Fibroblast of pulmonary artery (primary cell): Measurements from ENCODE around the gene ZDHHC3.
A peak's percentile ranks its signal among the peaks of the same experiment; 100 is the strongest.

Source experiments
- DNase-seq: peaks from one replicate; pipeline ENCODE4 v3.0.0-alpha.2; 2010; ENCODE audit warnings: low read depth
- H3K4me3 ChIP-seq: replicated peaks from 2 replicates; pipeline ENCODE4 v1.5.1; 2011; ENCODE audit warnings: low read depth, mild to moderate bottlenecking, control low read depth, low read length, moderate library complexity
- CTCF ChIP-seq: IDR thresholded peaks from 2 replicates; pipeline ENCODE4 v1.5.1; 2011; ENCODE audit warnings: mild to moderate bottlenecking, control low read depth, low read length, inconsistent platforms; ENCODE audit errors: missing control alignments

ZDHHC3 gene

GRCh38 chr3:44890852-44891251, 85.1 kb downstream of the ZDHHC3 start:
- H3K4me3 ChIP-seq = no peak overlapping the region
- no peak for TF ChIP-seq CTCF
- DNase-seq = no peak

- peak; percentile 18 for DNase-seq
- no peak for TF ChIP-seq CTCF
These were observed 85.7 kb downstream of the ZDHHC3 start for GRCh38 chr3:44890258-44890657.

GRCh38 chr3:44887101-44887500, 88.9 kb downstream of the ZDHHC3 start:
- TF ChIP-seq CTCF = no peak
- no peak overlapping the region for H3K4me3 ChIP-seq
- DNase-seq = no peak

More at GRCh38 chr3:44890258-44890657, 85.7 kb downstream of the ZDHHC3 start:
- no peak overlapping the region for H3K4me3 ChIP-seq

- TF ChIP-seq CTCF = no peak
- no peak for DNase-seq
- no peak overlapping the region for H3K4me3 ChIP-seq
These were observed 89.4 kb downstream of the ZDHHC3 start for GRCh38 chr3:44886561-44886960.

GRCh38 chr3:44885618-44886017, 90.4 kb downstream of the ZDHHC3 start:
- H3K4me3 ChIP-seq = no peak overlapping the region
- DNase-seq = peak; percentile 93
- no peak for TF ChIP-seq CTCF

- TF ChIP-seq CTCF = no peak
- peak; percentile 95 for DNase-seq
- H3K4me3 ChIP-seq = no peak overlapping the region
These were observed 92.0 kb downstream of the ZDHHC3 start for GRCh38 chr3:44883999-44884431.

- DNase-seq = no peak
- no peak overlapping the region for H3K4me3 ChIP-seq
- TF ChIP-seq CTCF = peak; percentile 10
These were observed 92.6 kb downstream of the ZDHHC3 start for GRCh38 chr3:44883213-44883955.
